BLaER1 treated with 17β-estradiol and CSF1 and Interleukin-3, amounts not matched to agents 10 nM and 100 nM (cell line): Measurements from ENCODE around the gene CCDC14.

Experiments used
- H3K27ac ChIP-seq, 11 experiments: shearing (Covaris generic); formaldehyde crosslinking; 2 replicates each; pipeline ENCODE4 v1.8.1; 2022
- H3K27me3 ChIP-seq, 11 experiments: shearing (Covaris generic); formaldehyde crosslinking; 2 replicates each; pipeline ENCODE4 v1.8.1; 2022
- H3K36me3 ChIP-seq, 11 experiments: shearing (Covaris generic); formaldehyde crosslinking; 2 replicates each; pipeline ENCODE4 v1.8.1; 2022
- H3K4me1 ChIP-seq, 10 experiments: shearing (Covaris generic); formaldehyde crosslinking; 2 replicates each; pipeline ENCODE4 v1.8.1; 2022
- H3K4me2 ChIP-seq, 11 experiments: shearing (Covaris generic); formaldehyde crosslinking; 2 replicates each; pipeline ENCODE4 v1.8.1; 2022
- H3K4me3 ChIP-seq, 10 experiments: shearing (Covaris generic); formaldehyde crosslinking; 2 replicates each; pipeline ENCODE4 v1.8.1; 2022
- H3K9ac ChIP-seq, 11 experiments: shearing (Covaris generic); formaldehyde crosslinking; 2 replicates each; pipeline ENCODE4 v1.8.1; 2022
- H3K9me3 ChIP-seq, 11 experiments: shearing (Covaris generic); formaldehyde crosslinking; replicated peaks in 1 of 11; 2 replicates each; pipeline ENCODE4 v1.8.1; 2022
- H4K20me1 ChIP-seq, 11 experiments: shearing (Covaris generic); formaldehyde crosslinking; 2 replicates each; pipeline ENCODE4 v1.8.1; 2022
- Cebpa-rat ChIP-seq, 11 experiments: shearing (Covaris generic); IDR thresholded peaks; 2 replicates each; pipeline ENCODE4 v1.8.1; 2022

The CCDC14 gene

DNA sequence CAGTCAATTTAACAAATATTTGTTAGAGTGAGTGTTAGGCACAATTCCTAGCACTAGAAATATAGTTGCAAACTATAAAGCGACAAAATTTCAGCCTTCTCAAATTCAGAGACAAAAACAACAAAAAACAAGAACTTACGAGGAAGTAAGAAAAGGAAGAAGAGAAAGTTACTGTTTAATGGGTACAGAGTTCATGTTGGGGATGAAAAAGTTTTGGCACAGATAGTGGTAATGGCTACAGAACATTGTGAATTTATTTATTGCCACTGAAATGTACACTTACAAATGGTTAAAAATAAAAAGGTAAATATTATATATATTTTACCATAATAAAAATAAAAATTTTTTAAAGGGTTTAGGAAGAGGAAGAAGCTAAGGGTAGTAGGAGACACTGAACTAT lies 21.3 kb downstream of the CCDC14 start:
- no peaks in the 10 kb centered on the region for H3K4me1 ChIP-seq
- no peaks in the 10 kb centered on the region for H4K20me1 ChIP-seq
- TF ChIP-seq Cebpa-rat (IDR thresholded peaks at IDR 0.05): no peak
- peaks cover 30 to 97% (median 51%) of the 10 kb centered on the region in 11 experiments for H3K36me3 ChIP-seq
- H3K9me3 ChIP-seq: no peaks in the 10 kb centered on the region
- no peak overlapping the region for H3K4me2 ChIP-seq
- no peak overlapping the region for H3K9ac ChIP-seq
- H3K27me3 ChIP-seq: no peaks in the 10 kb centered on the region
- H3K4me3 ChIP-seq: no peak overlapping the region
- no peak overlapping the region for H3K27ac ChIP-seq

DNA sequence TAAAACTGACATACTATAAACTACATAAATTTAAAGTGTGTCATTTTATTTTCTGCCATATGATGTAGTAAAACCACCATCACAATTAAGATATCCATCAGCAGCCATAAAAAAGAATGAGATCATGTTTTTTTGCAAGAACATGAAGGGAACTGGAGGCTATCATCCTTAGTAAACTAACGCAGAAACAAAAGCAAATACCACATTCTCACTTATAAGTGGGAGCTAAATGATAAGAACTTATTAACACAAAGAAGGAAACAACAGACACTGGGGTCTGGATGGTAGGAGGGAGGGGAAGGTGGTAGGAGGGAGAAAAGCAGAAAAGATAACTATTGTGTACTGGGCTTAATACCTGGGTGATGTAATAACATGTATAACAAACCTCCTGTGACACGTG lies 24.6 kb downstream of the CCDC14 start:
- Histone ChIP-seq H3K27ac (no peak overlapping the region), H4K20me1 (no peaks in the 10 kb centered on the region), H3K27me3 (no peaks in the 10 kb centered on the region), H3K4me3 (no peak overlapping the region), H3K36me3 (peaks cover 17 to 97% (median 49%) of the 10 kb centered on the region in 11 experiments), H3K4me2 (no peak overlapping the region), H3K9ac (no peak overlapping the region), H3K9me3 (no peaks in the 10 kb centered on the region), H3K4me1 (no peaks in the 10 kb centered on the region)
- no peak for TF ChIP-seq Cebpa-rat (IDR thresholded peaks at IDR 0.05)

DNA sequence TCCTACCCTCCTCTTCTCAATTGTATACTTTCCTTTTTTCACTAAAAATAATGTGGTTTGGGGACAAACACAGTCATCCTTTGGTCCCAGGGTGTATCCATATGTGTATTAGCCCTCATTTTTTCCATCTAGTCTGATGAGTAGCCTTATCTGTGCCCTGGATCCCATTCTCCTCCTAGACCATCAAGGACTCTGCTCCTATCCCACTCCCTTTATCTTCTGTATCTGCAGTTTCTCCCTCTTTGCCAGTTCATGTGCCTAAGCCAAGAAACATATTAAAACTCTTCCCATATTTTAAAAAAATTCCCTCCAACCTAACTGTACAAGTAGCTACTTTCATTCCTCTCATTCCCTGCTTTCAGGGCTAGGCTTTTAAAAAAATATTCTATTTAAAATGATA lies 25.2 kb downstream of the CCDC14 start:
- H3K4me2 ChIP-seq: no peak overlapping the region
- H3K27ac ChIP-seq: no peak overlapping the region
- H4K20me1 ChIP-seq: no peaks in the 10 kb centered on the region
- H3K27me3 ChIP-seq: no peaks in the 10 kb centered on the region
- peaks cover 23 to 97% (median 51%) of the 10 kb centered on the region in 11 experiments for H3K36me3 ChIP-seq
- no peaks in the 10 kb centered on the region for H3K4me1 ChIP-seq
- no peaks in the 10 kb centered on the region for H3K9me3 ChIP-seq
- H3K9ac ChIP-seq: no peak overlapping the region
- H3K4me3 ChIP-seq: no peak overlapping the region
- no peak for TF ChIP-seq Cebpa-rat (IDR thresholded peaks at IDR 0.05)

DNA sequence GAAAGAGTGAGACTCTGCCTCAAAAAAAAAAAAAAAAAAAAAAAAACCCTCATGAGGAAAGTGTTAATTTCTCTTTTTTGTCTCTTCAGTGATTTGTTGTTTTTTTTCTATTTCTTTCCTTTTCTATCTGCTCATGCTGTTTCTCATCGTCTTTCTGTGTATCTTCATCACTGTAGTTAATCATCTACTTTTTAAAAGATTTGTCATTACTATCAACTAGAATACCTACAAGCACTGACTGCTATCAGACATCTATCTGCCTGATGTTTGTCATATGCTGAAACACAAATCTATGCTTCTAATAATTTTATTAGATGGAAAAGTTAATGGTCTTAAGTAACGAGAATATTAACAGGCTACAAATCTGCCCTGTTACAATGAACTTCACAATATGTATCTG lies 26.8 kb downstream of the CCDC14 start:
- TF ChIP-seq Cebpa-rat (IDR thresholded peaks at IDR 0.05): no peak
- Histone ChIP-seq H3K9ac (no peak overlapping the region), H3K4me2 (no peak overlapping the region), H3K27me3 (no peaks in the 10 kb centered on the region), H3K27ac (no peak overlapping the region), H3K4me3 (no peak overlapping the region), H3K36me3 (peaks cover 30 to 97% (median 64%) of the 10 kb centered on the region in 11 experiments), H3K4me1 (no peaks in the 10 kb centered on the region), H4K20me1 (no peaks in the 10 kb centered on the region), H3K9me3 (no peaks in the 10 kb centered on the region)

DNA sequence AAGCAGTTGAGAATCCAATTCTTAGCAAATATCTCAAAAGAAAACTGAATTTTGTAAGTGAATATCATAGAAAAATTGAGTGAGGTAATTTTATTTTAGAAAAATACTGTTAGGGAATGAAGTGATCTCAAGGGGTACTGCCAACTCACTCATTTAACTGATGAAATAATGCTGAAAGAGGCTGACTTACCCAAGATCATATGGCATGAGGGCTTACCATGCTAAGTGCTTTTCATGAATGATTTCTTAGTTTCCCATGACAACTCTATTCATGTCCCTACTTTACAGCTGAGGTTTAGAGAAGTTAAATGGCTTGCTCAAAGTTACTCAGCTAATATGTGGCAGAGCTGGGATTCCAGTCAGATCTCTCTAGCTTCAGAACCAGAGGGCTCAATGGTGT lies 30.6 kb downstream of the CCDC14 start:
- Histone ChIP-seq H3K4me1 (no peaks in the 10 kb centered on the region), H3K9ac (no peak overlapping the region), H3K36me3 (peaks cover 47 to 97% (median 81%) of the 10 kb centered on the region in 11 experiments), H4K20me1 (no peaks in the 10 kb centered on the region), H3K27me3 (no peaks in the 10 kb centered on the region), H3K4me3 (no peak overlapping the region), H3K27ac (no peak overlapping the region), H3K4me2 (no peak overlapping the region), H3K9me3 (peaks cover 0 to 2% (median 1%) of the 10 kb centered on the region in 11 experiments; a peak in 10 of 22 replicates)
- no peak for TF ChIP-seq Cebpa-rat (IDR thresholded peaks at IDR 0.05)

DNA sequence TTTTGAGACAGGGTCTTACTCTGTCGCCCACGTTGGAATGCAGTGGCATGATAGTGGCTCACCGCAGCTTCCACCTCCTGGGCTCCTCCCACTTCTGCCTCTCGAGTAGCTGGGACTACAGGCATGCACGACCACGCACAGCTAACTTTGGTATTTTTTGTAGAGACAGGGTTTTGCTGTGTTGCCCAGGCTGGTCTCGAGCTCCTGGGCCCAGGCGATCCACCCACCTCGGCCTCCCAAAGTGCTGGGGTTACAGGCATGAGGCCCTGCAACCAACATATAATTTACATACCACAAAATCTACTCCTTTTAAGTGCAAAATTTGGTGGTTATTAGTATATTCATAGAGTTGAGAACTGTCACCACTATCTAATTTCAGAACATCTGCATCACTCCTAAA lies 31.7 kb downstream of the CCDC14 start:
- no peaks in the 10 kb centered on the region for H4K20me1 ChIP-seq
- peaks cover 49 to 97% (median 84%) of the 10 kb centered on the region in 11 experiments for H3K36me3 ChIP-seq
- no peak overlapping the region for H3K4me3 ChIP-seq
- H3K4me2 ChIP-seq: no peak overlapping the region
- H3K4me1 ChIP-seq: no peaks in the 10 kb centered on the region
- H3K9me3 ChIP-seq: peaks cover 3 to 13% (median 10%) of the 10 kb centered on the region in 11 experiments; a peak in 16 of 22 replicates
- H3K27me3 ChIP-seq: no peaks in the 10 kb centered on the region
- no peak overlapping the region for H3K27ac ChIP-seq
- no peak for TF ChIP-seq Cebpa-rat (IDR thresholded peaks at IDR 0.05)
- H3K9ac ChIP-seq: no peak overlapping the region

DNA sequence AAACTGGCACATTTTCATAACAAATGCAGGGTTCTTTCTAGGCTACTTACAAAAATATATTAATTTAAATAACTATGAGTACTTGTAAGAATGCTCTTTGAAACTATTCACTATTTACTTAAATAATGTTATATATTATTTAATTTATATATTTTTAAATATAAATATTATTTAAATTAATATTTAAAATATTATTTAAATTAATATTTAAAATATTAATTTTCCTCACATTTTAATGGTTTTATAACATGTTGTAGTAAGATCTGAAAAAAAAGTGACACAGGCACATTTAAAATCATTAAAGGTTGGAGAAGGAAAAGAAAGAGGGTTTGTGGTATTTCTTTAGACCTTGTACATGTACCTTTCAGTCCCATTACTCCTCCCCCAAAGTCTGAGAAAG lies 34.6 kb downstream of the CCDC14 start:
- Histone ChIP-seq H3K4me3 (no peak overlapping the region), H3K4me2 (no peak overlapping the region), H3K27me3 (no peaks in the 10 kb centered on the region), H3K36me3 (peaks cover 56 to 96% (median 87%) of the 10 kb centered on the region in 11 experiments), H3K27ac (no peak overlapping the region), H4K20me1 (no peaks in the 10 kb centered on the region), H3K4me1 (no peaks in the 10 kb centered on the region), H3K9me3 (peaks cover 21 to 40% (median 32%) of the 10 kb centered on the region in 11 experiments), H3K9ac (no peak overlapping the region)
- no peak for TF ChIP-seq Cebpa-rat (IDR thresholded peaks at IDR 0.05)

DNA sequence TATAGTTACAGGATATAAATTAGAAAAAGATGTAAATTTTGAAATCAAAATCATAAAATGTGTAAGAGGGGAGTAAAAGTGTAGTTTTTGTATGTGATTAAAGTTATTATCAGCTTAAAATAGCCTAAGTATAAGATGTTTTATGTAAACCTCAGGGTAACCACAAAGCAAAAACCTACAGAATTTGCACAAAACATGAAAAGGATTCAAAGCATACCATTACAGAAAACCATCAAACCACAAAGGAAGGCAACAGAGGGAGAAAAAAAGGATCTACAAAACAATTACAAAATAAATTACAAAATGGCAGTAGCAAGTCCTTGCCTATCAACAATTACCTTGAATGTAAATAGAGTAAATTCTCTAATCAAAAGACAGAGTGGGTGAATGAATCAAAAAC lies 40.2 kb downstream of the CCDC14 start:
- H3K36me3 ChIP-seq: peaks cover 56 to 100% (median 83%) of the 10 kb centered on the region in 11 experiments
- H3K9ac ChIP-seq: no peak overlapping the region
- TF ChIP-seq Cebpa-rat (IDR thresholded peaks at IDR 0.05): no peak
- no peaks in the 10 kb centered on the region for H4K20me1 ChIP-seq
- peaks cover 53 to 77% (median 65%) of the 10 kb centered on the region in 11 experiments for H3K9me3 ChIP-seq
- H3K27me3 ChIP-seq: no peaks in the 10 kb centered on the region
- no peak overlapping the region for H3K4me2 ChIP-seq
- no peak overlapping the region for H3K27ac ChIP-seq
- H3K4me3 ChIP-seq: no peak overlapping the region
- H3K4me1 ChIP-seq: peaks cover 0 to 7% (median 4%) of the 10 kb centered on the region in 10 experiments; a peak in 12 of 20 replicates

DNA sequence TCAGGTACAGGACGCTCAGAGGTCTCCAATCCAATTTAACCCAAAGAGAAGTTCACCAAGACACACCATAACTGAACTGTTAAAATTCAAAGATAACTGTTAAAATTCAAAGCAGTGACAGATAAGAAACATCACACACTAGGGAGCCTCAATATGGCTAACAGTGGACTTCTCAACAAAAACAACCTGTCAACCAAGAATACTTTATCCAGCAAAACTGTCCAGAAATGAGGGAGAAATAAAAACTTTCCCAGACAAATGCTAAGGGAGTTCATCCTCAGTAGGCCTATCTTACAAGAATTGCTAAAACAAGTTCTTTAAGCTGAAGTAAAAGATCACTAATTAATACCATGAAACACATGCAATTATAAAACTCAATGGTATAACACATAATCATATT lies 40.6 kb downstream of the CCDC14 start:
- no peak for TF ChIP-seq Cebpa-rat (IDR thresholded peaks at IDR 0.05)
- Histone ChIP-seq H3K9ac (no peak overlapping the region), H3K4me2 (no peak overlapping the region), H3K4me3 (no peak overlapping the region), H4K20me1 (no peaks in the 10 kb centered on the region), H3K27me3 (no peaks in the 10 kb centered on the region), H3K36me3 (peaks cover 58 to 98% (median 81%) of the 10 kb centered on the region in 11 experiments), H3K27ac (no peak overlapping the region), H3K9me3 (peaks cover 51 to 74% (median 63%) of the 10 kb centered on the region in 11 experiments), H3K4me1 (peaks cover 0 to 12% (median 9%) of the 10 kb centered on the region in 10 experiments; a peak in 13 of 20 replicates)

DNA sequence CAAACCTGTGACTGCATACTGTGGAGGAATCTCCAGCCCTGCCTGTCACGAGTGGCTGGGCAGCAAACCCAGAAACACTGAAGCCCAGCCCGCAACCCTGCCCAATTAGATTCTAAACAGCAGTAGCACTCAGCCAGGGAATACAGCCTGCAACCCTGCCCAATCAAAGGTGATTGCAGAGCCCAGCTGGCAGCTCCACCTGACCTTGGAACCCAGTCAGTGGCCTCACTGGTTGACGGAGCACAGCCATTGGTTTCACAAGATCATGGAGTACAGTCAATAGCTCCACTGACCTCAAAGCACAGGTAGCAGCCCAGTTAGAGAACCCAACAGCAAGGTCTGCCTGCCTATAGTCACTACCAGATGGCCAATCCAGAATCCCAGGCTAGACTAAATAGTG lies 41.7 kb downstream of the CCDC14 start:
- Histone ChIP-seq H3K4me3 (no peak overlapping the region), H3K4me2 (no peak overlapping the region), H3K36me3 (peaks cover 64 to 97% (median 76%) of the 10 kb centered on the region in 11 experiments), H4K20me1 (no peaks in the 10 kb centered on the region), H3K27me3 (no peaks in the 10 kb centered on the region), H3K4me1 (peaks cover 0 to 21% (median 15%) of the 10 kb centered on the region in 10 experiments; a peak in 13 of 20 replicates), H3K9ac (no peak overlapping the region), H3K9me3 (peaks cover 47 to 64% (median 55%) of the 10 kb centered on the region in 11 experiments), H3K27ac (no peak overlapping the region)
- TF ChIP-seq Cebpa-rat (IDR thresholded peaks at IDR 0.05): no peak
